Mesendoderm (in vitro differentiated cells): ENCODE measurements around the gene TMEM179.
"Not testable (repeated sequence)": the region's sequence is repeated elsewhere in the genome, so short reads cannot be mapped to it uniquely, and the experiment has no call there.

Experiments used
- DNase-seq: peaks from one replicate; pipeline ENCODE4 v3.0.0; 2013
- H2AK5ac ChIP-seq: 2 replicates; pipeline ENCODE4 v1.6.1; 2013; ENCODE audit warnings: low read length, inconsistent platforms
- H2BK120ac ChIP-seq: 2 replicates; pipeline ENCODE4 v1.6.1; 2013; ENCODE audit warnings: low read depth, mild to moderate bottlenecking, low read length, moderate library complexity, mixed read lengths
- H2BK15ac ChIP-seq: replicated peaks from 2 replicates; pipeline ENCODE4 v1.6.1; 2013; ENCODE audit warnings: low read depth, mild to moderate bottlenecking, moderate library complexity
- H2BK5ac ChIP-seq: 2 replicates; pipeline ENCODE4 v1.6.1; 2013; ENCODE audit warnings: low read length, inconsistent platforms
- H3K18ac ChIP-seq: 2 replicates; pipeline ENCODE4 v1.6.1; 2013; ENCODE audit warnings: mild to moderate bottlenecking, low read length, mixed read lengths
- H3K23ac ChIP-seq: one replicate; pipeline ENCODE4 v1.6.1; 2013; ENCODE audit warnings: low read length
- H3K27ac ChIP-seq: 2 replicates; pipeline ENCODE4 v1.5.1; 2013; ENCODE audit warnings: low read depth, mild to moderate bottlenecking, inconsistent platforms, low read length, moderate library complexity
- H3K27me3 ChIP-seq: 2 replicates; pipeline ENCODE4 v1.6.1; 2013; ENCODE audit warnings: low read length, control low read depth, mild to moderate bottlenecking, inconsistent platforms; ENCODE audit not compliant: insufficient read depth, poor library complexity
- H3K36me3 ChIP-seq: 2 replicates; pipeline ENCODE4 v1.6.1; 2013; ENCODE audit warnings: low read length, inconsistent platforms; ENCODE audit not compliant: control insufficient read depth, insufficient read depth
- H3K4ac ChIP-seq: one replicate; pipeline ENCODE4 v1.6.1; 2013; ENCODE audit warnings: low read depth, mild to moderate bottlenecking, low read length, moderate library complexity
- H3K4me1 ChIP-seq: 2 replicates; pipeline ENCODE4 v1.6.1; 2013; ENCODE audit warnings: low read depth, low read length, inconsistent platforms; ENCODE audit not compliant: control insufficient read depth
- H3K4me2 ChIP-seq: 2 replicates; pipeline ENCODE4 v1.6.1; 2013; ENCODE audit warnings: low read length
- H3K4me3 ChIP-seq: 2 replicates; pipeline ENCODE4 v1.5.1; 2013; ENCODE audit warnings: mild to moderate bottlenecking, low read length
- H3K56ac ChIP-seq: one replicate; pipeline ENCODE4 v1.6.1; 2013; ENCODE audit warnings: low read length
- H3K79me1 ChIP-seq: 2 replicates; pipeline ENCODE4 v1.6.1; 2013; ENCODE audit warnings: low read length, inconsistent platforms
- H3K79me2 ChIP-seq: 2 replicates; pipeline ENCODE4 v1.6.1; 2013; ENCODE audit warnings: mild to moderate bottlenecking, low read length; ENCODE audit not compliant: control insufficient read depth, insufficient read depth
- H3K9ac ChIP-seq: 2 replicates; pipeline ENCODE4 v1.6.1; 2013; ENCODE audit warnings: low read length, inconsistent platforms
- H4K5ac ChIP-seq: one replicate; pipeline ENCODE4 v1.6.1; 2013; ENCODE audit warnings: low read length
- H4K8ac ChIP-seq: one replicate; pipeline ENCODE4 v1.6.1; 2013; ENCODE audit warnings: low read depth, mild to moderate bottlenecking, control low read depth, low read length, moderate library complexity
- WGBS: extraction: QIAGEN DNeasy Blood & Tissue Kit; methylation state at CpG from one replicate; pipeline ENCODE4 v1.1.7; 2013; ENCODE audit warnings: low lambda C conversion rate, missing lambda C conversion rate; ENCODE audit not compliant: insufficient coverage; ENCODE audit errors: extremely low coverage; 5-methylcytosine and 5-hydroxymethylcytosine counted together

The TMEM179 gene

GRCh38 chr14:104581521-104581920 lies 23.1 kb downstream of the TMEM179 start:
- Histone ChIP-seq H2BK120ac (no peak overlapping the region), H3K4me3 (no peak overlapping the region)

GRCh38 chr14:104580961-104581360 lies 23.6 kb downstream of the TMEM179 start:
- no CpG with 5 or more reads among the region's 9 CpGs for WGBS
- no peak overlapping the region for H2BK5ac ChIP-seq
- no peaks in the 10 kb centered on the region for H3K79me2 ChIP-seq
- H2AK5ac ChIP-seq: no peak overlapping the region
- no peak overlapping the region for H4K8ac ChIP-seq
- no peak overlapping the region for H3K18ac ChIP-seq
- no peak overlapping the region for H3K4me2 ChIP-seq
- H4K5ac ChIP-seq: no peak overlapping the region
- H2BK120ac ChIP-seq: no peak overlapping the region
- H3K36me3 ChIP-seq: no peaks in the 10 kb centered on the region
- H3K4me3 ChIP-seq: no peak overlapping the region
- H3K27ac ChIP-seq: no peak overlapping the region
- no peak overlapping the region for H3K4ac ChIP-seq
- H3K4me1 ChIP-seq: no peaks in the 10 kb centered on the region
- H3K27me3 ChIP-seq: no peaks in the 10 kb centered on the region
- no peak overlapping the region for H3K56ac ChIP-seq
- no peaks in the 10 kb centered on the region for H3K79me1 ChIP-seq
- H2BK15ac ChIP-seq: no peak overlapping the region
- H3K23ac ChIP-seq: no peak overlapping the region
- no peak for DNase-seq
- no peak overlapping the region for H3K9ac ChIP-seq

More at GRCh38 chr14:104581521-104581920, 23.1 kb downstream of the TMEM179 start:
- no peak overlapping the region for H2BK5ac ChIP-seq
- no peaks in the 10 kb centered on the region for H3K79me2 ChIP-seq
- DNase-seq: no peak
- no peak overlapping the region for H3K9ac ChIP-seq
- no peak overlapping the region for H3K56ac ChIP-seq
- no peak overlapping the region for H4K5ac ChIP-seq
- H3K18ac ChIP-seq: no peak overlapping the region
- no peak overlapping the region for H2BK15ac ChIP-seq
- H3K4me1 ChIP-seq: no peaks in the 10 kb centered on the region
- H3K23ac ChIP-seq: no peak overlapping the region
- H3K79me1 ChIP-seq: no peaks in the 10 kb centered on the region
- H3K4me2 ChIP-seq: no peak overlapping the region
- no CpG with 5 or more reads among the region's 9 CpGs for WGBS
- H3K4ac ChIP-seq: no peak overlapping the region
- H4K8ac ChIP-seq: no peak overlapping the region
- no peaks in the 10 kb centered on the region for H3K27me3 ChIP-seq
- no peaks in the 10 kb centered on the region for H3K36me3 ChIP-seq
- no peak overlapping the region for H3K27ac ChIP-seq
- no peak overlapping the region for H2AK5ac ChIP-seq

- not testable (repeated sequence) for H3K4ac ChIP-seq, H3K18ac ChIP-seq, H3K79me2 ChIP-seq, H3K4me1 ChIP-seq, H3K27me3 ChIP-seq, H3K4me3 ChIP-seq, DNase-seq, H3K36me3 ChIP-seq, H4K5ac ChIP-seq, H2BK5ac ChIP-seq, H2BK15ac ChIP-seq, H3K56ac ChIP-seq, H3K4me2 ChIP-seq, H4K8ac ChIP-seq, H2AK5ac ChIP-seq, H2BK120ac ChIP-seq, H3K79me1 ChIP-seq, H3K9ac ChIP-seq, H3K27ac ChIP-seq, H3K23ac ChIP-seq
- no CpG with 5 or more reads among the region's 6 CpGs for WGBS
Measured at GRCh38 chr14:104579939-104580338, 24.6 kb downstream of the TMEM179 start.

DNA sequence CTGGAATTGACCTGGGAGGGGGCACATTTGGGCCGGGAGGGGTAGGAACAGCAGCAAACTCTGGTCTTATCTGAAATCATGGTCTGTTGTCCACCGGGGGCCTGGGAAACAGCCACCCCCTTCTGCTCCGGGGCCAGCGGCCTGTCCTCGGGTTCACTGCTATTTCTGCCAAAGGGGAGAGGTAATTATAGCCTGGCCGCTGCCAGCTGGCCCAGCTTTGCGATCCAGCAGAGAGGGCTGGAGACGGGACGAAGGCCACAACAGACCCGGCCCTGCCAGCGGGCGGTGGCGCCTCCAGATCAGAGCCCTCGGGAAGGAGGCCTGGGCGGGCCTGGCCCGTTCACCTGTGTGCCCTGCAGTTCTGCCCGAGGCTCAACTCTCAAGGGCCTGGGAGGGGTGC lies 25.1 kb downstream of the TMEM179 start, which contains the start of gene C14orf180:
Gene C14orf180 (plus strand): TSS at position 258 of the 400 bp plus-strand sequence. CDS start 6,667 bp downstream, outside the sequence.
- no peak within 1 kb of the TSS for H2BK120ac ChIP-seq
- no peak within 1 kb of the TSS for H3K56ac ChIP-seq
- no peaks in the 10 kb centered on the region for H3K79me2 ChIP-seq
- H3K4me2 ChIP-seq: no peak within 1 kb of the TSS
- H2AK5ac ChIP-seq: no peak within 1 kb of the TSS
- H3K36me3 ChIP-seq: no peaks in the 10 kb centered on the region
- no peaks in the 10 kb centered on the region for H3K27me3 ChIP-seq
- H3K79me1 ChIP-seq: no peaks in the 10 kb centered on the region
- no peak within 1 kb of the TSS for H4K8ac ChIP-seq
- no peak within 1 kb of the TSS for H3K23ac ChIP-seq
- H3K18ac ChIP-seq: no peak within 1 kb of the TSS
- H3K9ac ChIP-seq: no peak within 1 kb of the TSS
- DNase-seq: no peak
- H3K4me3 ChIP-seq: no peak within 1 kb of the TSS
- H3K4me1 ChIP-seq: no peaks in the 10 kb centered on the region
- H4K5ac ChIP-seq: no peak within 1 kb of the TSS
- H2BK5ac ChIP-seq: no peak within 1 kb of the TSS
- H3K4ac ChIP-seq: no peak within 1 kb of the TSS
- no peak within 1 kb of the TSS for H3K27ac ChIP-seq
- no CpG with 5 or more reads among the region's 17 CpGs for WGBS
- no peak within 1 kb of the TSS for H2BK15ac ChIP-seq

GRCh38 chr14:104578321-104578720 lies 26.3 kb downstream of the TMEM179 start:
- no peaks in the 10 kb centered on the region for H3K36me3 ChIP-seq
- no peak overlapping the region for H2AK5ac ChIP-seq
- no peak overlapping the region for H2BK15ac ChIP-seq
- H3K56ac ChIP-seq: no peak overlapping the region
- no peak overlapping the region for H3K9ac ChIP-seq
- WGBS: no CpG with 5 or more reads among the region's 11 CpGs
- no peak overlapping the region for H4K5ac ChIP-seq
- no peak for DNase-seq
- H3K4ac ChIP-seq: no peak overlapping the region
- H3K4me1 ChIP-seq: no peaks in the 10 kb centered on the region
- H3K27me3 ChIP-seq: no peaks in the 10 kb centered on the region
- no peak overlapping the region for H2BK120ac ChIP-seq
- no peak overlapping the region for H3K18ac ChIP-seq
- H3K4me3 ChIP-seq: no peak overlapping the region
- H3K27ac ChIP-seq: no peak overlapping the region
- no peaks in the 10 kb centered on the region for H3K79me2 ChIP-seq
- H4K8ac ChIP-seq: no peak overlapping the region
- no peak overlapping the region for H3K4me2 ChIP-seq
- H3K23ac ChIP-seq: no peak overlapping the region
- no peak overlapping the region for H2BK5ac ChIP-seq
- H3K79me1 ChIP-seq: no peaks in the 10 kb centered on the region

- DNase-seq: no peak
- H3K36me3 ChIP-seq: no peaks in the 10 kb centered on the region
- H3K9ac ChIP-seq: no peak overlapping the region
- no peak overlapping the region for H2BK15ac ChIP-seq
- no peak overlapping the region for H2BK120ac ChIP-seq
- no peak overlapping the region for H3K4ac ChIP-seq
- H3K4me2 ChIP-seq: no peak overlapping the region
- H4K8ac ChIP-seq: no peak overlapping the region
- no peak overlapping the region for H2BK5ac ChIP-seq
- H2AK5ac ChIP-seq: no peak overlapping the region
- no peak overlapping the region for H4K5ac ChIP-seq
- no peak overlapping the region for H3K4me3 ChIP-seq
- H3K27me3 ChIP-seq: no peaks in the 10 kb centered on the region
- H3K18ac ChIP-seq: no peak overlapping the region
- WGBS: no CpG with 5 or more reads among the region's 19 CpGs
- H3K23ac ChIP-seq: no peak overlapping the region
- no peak overlapping the region for H3K56ac ChIP-seq
- no peak overlapping the region for H3K27ac ChIP-seq
- H3K4me1 ChIP-seq: no peaks in the 10 kb centered on the region
- no peaks in the 10 kb centered on the region for H3K79me1 ChIP-seq
- no peaks in the 10 kb centered on the region for H3K79me2 ChIP-seq
Measured at GRCh38 chr14:104577847-104578301, 26.7 kb downstream of the TMEM179 start.
